Activated CD4-positive, alpha-beta T cell treated with anti-CD3 and anti-CD28 coated beads, Interleukin-2, amount 50 U/mL, for 4 hours (primary cell): ENCODE data around the gene F13A1.

ENCODE experiments used
- DNase-seq, 2 experiments: peaks; one replicate each; pipeline ENCODE4 v3.0.0-alpha.2; 2020

Gene F13A1

GRCh38 chr6:6319952-6320811 is at the start of gene F13A1:
Gene F13A1, minus strand, starts transcription at chr6:6320662. Its CDS starts 1,998 bp downstream, at chr6:6318664.
- DNase-seq, result no peak

DNA sequence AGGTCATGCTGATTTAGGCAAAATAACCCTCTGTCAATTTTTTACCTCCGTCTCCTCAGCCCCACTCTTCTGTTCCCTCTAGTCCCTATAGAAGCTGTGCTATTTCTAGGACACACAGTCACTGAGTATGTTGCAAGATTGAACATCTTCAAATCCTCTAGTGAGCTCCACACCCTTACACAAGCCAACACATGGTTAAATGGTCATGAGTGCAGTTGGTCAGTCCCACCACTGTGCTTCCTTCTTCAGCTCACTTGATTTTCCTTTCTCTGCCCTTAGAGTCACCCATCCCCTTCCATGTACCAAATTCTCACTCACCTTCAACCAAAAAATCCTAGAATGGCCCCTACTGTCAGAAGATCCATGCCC is 48.2 kb upstream of the F13A1 start:
- no peak for DNase-seq

DNA sequence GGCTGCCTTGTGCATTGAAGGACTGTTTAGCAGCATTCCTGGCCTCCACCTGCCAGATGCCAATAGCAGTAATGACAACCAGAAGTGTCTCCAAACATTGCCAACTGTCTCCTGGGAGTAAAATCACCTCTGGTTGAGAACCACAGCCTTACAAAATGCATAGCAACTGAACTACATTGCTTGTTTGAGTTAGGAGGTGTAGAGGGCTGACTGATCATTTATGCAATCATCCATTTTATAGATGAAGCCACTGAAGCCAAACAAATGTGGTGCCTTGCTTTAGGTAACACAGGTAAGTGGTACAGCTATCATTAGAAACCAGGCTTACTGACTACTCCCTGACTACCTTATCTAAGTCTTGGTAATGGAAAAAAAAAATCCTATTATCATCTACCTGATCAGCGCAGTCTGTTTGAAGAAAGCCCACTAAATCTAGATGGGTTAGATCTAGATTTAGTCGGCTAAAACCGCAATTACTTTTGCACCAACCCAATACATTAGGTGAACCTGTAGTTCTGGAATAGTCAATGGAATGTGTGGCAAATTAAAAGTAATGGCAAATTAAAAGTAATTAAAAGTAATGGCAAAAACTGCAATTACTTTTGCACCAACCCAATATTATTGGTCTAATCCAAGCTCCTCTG is 47.7 kb upstream of the F13A1 start:
- no peak for DNase-seq

GRCh38 chr6:6366803-6367202 is 46.3 kb upstream of the F13A1 start:
- no peak for DNase-seq

GRCh38 chr6:6365242-6365641 is 44.8 kb upstream of the F13A1 start:
- DNase-seq, result no peak

DNA sequence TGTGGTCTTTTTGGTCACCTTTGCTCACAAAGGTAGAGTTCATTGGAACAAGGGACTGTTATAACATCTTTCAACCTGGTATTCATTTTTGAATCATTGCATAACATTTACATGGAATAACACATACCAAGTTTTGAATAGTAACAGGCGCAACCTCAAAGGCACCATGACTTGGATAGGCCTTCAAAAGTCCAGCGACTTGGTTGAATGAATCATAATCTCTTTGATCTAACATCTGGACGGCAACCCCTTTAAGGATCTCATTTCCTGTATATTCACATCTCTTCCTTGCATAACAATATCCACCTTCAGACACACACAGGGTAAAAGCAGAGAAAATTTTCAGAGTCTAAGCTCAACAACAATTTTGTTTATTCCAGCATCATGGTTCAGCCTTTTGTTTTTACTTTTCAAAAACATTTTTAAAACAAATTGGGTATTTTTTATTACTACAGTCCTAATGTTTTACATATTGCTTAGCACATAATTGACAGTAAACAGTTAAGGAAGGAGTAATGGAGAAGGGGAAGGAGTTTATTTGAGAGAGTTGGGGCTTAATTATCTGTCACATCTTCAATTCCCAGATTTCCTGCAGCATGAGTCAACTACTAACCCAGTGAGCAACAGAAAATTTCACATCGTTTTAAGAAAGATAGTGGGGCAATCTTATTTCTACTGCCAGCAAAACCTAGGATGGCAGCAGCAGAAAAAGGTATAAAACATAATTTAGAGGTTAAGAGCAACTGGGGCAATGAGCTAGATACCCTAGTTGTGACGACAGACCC is 41.8 kb upstream of the F13A1 start:
- DNase-seq, result no peak

DNA sequence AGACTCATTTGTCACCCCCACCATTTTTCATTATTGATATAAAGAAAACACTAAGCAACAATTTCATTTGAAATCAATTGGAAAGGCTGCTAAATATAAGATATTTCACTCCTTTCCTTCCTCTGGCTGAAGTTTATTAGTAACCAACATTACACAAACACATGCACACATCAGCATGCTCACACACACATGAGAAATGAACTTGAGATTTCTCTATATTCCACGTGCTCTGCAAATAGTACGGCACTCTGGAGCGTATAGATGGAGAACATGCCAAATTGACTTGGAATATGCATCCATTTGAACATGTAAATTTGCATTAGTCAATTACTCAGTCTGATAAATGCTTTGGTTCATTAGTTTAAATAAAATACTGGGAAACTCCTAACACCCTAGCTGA is 37.1 kb upstream of the F13A1 start:
- no peak for DNase-seq

DNA sequence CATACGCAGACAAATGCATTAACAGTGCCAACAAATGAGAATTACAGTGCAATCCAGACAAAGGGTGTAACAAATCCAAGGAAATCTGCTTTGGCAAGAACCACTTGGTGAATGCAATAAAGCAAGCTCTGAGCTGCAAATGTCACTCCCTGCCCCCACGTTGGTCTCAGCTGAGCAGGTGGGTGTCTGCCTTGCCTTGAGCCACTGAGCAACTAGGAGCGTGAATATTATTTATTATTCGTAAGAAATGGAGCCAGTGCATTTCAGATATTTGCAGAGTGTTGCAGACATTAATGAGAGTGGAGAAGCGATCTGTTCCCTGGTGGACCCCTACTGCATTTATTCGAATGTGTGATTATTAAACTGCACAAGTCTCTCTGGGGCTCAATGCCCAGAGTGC is 36.6 kb upstream of the F13A1 start:
- DNase-seq, result no peak

- no peak for DNase-seq
These were observed 32.3 kb upstream of the F13A1 start for GRCh38 chr6:6352772-6353171.

GRCh38 chr6:6351511-6352025 is 31.1 kb upstream of the F13A1 start:
- no peak for DNase-seq

DNA sequence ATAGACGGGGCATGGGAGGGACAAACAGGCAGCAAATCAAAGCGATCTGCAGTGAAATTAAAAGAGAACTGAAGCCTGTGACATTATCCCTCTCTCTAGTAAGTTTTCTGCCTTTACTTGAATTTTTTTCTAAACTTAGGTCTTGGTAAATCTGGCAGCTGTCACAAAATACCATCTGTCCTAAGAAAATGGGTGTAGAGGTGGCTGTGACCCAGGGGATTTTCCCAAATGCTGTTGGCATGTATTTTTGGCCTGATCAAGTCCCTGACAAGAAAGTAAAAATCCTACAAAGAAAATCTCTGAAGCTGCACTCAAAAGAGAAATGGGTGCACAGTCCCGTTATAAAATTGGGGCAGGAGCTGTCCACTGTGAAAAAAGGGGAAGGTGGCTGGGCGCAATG is 30.2 kb upstream of the F13A1 start:
- no peak for DNase-seq

DNA sequence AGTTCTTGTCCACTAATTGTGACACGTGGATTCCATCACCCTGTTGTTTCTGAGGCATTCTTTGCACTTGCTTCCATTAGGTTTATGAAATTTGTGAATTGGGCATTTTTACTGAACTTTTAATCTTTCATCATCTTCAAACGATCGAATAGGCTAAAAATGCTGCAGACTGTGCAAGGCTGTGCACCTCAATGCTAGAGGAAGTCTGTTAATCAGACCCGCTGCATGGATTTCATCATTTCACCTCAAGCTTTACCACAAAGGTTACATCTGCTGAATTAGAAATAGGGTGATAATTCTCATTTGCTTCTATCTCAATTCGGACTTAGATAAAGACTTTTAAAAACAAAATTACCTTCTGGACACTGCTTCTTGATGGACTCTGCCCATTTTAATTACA is 27.8 kb upstream of the F13A1 start:
- no peak for DNase-seq

- no peak for DNase-seq
These were observed 26.1 kb upstream of the F13A1 start for GRCh38 chr6:6346427-6347023.

DNA sequence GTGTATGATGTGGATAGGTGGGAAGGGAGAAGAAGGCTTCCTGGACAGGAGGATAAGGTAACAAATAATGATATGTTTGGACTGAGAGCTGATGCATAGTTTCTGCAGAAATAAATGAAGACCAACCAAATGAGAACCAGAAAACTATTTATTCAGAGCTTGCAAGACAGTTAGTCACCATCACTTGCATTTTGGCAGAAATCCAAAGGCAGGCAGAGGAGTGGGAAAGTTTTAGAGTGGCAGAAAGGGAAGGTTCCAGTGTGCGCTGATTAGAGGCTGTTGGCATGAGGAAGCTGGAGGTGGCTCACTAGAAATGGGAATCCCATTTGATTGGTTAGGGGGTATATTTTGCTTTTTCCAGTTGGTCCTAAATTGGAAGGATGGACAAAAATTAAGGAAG is 13.0 kb upstream of the F13A1 start:
- DNase-seq, result no peak

- DNase-seq, result no peak
These were observed 12.4 kb upstream of the F13A1 start for GRCh38 chr6:6332811-6333244.

DNA sequence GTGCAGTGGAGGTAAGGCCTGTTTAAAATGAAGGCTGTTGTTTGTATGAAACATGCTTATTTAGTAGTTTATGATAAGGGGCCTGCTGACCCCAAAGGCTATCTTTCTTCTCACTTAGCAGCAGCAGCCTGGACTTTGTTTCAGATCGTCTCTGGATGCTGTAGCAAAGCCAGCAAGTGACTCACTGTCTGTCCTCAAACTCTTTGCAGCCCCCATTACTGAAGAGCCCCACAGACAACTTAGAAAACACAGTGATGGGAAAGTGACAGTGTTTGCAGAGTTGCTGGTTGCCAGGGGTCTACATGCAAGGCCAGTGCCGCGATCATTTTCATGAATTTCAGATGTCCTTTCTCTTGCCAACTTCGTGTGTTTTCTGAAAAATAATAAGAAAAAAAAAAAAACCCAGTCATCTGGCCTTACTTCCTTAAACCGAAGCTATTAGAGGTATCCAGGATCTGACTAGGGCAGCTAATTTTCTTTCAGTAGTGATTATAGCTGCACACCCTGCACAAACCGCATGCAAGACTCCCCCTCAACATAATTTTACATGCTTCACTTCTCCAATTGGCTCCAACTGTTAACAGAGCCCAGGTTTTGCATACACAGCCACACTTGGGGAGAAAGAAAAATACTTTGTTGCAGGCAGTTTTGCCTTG is 11.6 kb upstream of the F13A1 start:
- DNase-seq, result no peak

DNA sequence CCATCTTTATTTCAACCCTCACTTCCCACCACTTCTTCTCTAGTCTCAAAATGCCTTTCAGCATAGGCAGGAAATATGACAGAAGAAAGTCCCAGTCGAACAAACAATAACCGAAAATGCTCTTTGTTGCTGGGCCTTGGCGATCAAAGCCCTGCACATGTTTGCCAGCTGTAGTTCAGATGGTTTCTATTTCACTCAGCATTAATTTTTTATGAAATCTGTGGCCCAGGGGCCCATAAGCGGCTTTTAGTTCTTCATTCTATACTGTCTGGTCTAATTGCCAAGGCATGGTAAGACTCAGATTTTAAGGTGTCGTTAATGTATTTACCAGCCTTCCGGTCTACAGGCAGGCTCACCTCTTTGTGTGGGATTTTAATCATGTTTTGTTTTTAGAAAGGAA is 10.9 kb upstream of the F13A1 start:
- no peak for DNase-seq

DNA sequence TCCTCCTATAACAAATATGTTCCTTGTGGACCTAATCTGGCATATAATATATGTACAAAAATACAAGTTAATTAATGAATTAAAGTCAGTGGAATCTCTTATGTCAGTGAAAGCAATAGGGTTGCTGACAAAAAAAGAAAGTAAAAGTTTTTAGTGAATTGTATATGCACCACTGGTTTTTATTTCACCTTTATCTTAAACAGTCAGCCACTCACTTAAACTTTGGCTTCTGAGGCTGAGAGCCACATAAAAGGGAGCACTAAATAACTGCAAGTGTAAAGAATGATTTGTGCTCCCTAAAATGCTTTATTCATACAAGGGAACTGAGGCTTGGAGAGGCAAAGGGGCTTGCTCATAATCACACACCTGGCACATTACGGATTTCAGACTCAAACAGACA is 9.9 kb upstream of the F13A1 start:
- DNase-seq, result no peak

- DNase-seq, result no peak
These were observed 8.0 kb upstream of the F13A1 start for GRCh38 chr6:6328451-6328850.

- no peak for DNase-seq
These were observed 2.9 kb upstream of the F13A1 start for GRCh38 chr6:6323352-6323751.

DNA sequence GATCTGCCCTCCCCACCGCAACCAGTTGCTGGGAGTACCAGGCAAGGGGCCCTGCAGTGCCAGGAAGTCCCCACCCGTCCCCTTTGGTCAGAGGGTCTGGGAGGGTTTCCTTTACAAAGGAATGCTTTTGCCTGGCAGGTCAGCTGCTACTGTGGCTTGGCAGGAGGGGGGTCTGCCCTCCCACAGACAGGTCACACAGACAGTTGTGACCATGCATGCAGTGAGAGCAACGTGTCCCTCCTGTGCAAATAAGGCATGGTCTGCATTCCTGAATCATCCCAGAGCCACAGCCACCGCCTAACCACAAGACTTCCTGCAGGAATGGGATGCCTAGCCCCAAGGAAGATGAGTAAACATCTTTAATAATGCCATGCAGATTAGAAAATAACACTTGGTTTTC is 439 bp upstream of the F13A1 start:
- DNase-seq, result no peak
